HEK293 (cell line): ENCODE data around the gene OXCT2.

ENCODE experiments used
- GLI2 ChIP-seq: fragments of 450-650 bp; formaldehyde crosslinking; IDR thresholded peaks from 2 replicates; pipeline ENCODE4; 2017; ENCODE audit warnings: missing biosample characterization, missing genetic modification characterization, low read depth, borderline replicate concordance
- HIC1 ChIP-seq: fragments of 450-650 bp; formaldehyde crosslinking; IDR thresholded peaks from 2 replicates; pipeline ENCODE4 v1.5.1; 2016; ENCODE audit warnings: missing biosample characterization, missing genetic modification characterization
- KLF1 ChIP-seq: fragments of 450-650 bp; formaldehyde crosslinking; IDR thresholded peaks from 2 replicates; pipeline ENCODE4 v1.5.1; 2016; ENCODE audit warnings: missing biosample characterization, missing genetic modification characterization
- OSR2 ChIP-seq: fragments of 450-650 bp; formaldehyde crosslinking; IDR thresholded peaks from 2 replicates; pipeline ENCODE4 v1.5.1; 2016; ENCODE audit warnings: missing biosample characterization, missing genetic modification characterization
- REPIN1 ChIP-seq: fragments of 450-650 bp; formaldehyde crosslinking; IDR thresholded peaks from 2 replicates; pipeline ENCODE4 v1.5.1; 2017; ENCODE audit warnings: missing biosample characterization, missing genetic modification characterization, low read depth
- SALL2 ChIP-seq: fragments of 450-650 bp; formaldehyde crosslinking; IDR thresholded peaks from 2 replicates; pipeline ENCODE4 v1.5.0; 2017; ENCODE audit warnings: missing biosample characterization, mild to moderate bottlenecking, missing genetic modification characterization, borderline replicate concordance
- SETDB1 ChIP-seq: IDR thresholded peaks from one replicate; pipeline ENCODE4 v1.6.1; 2017; ENCODE audit warnings: mild to moderate bottlenecking, low read length, moderate library complexity, mixed read lengths; ENCODE audit not compliant: insufficient read length
- SP7 ChIP-seq: fragments of 450-650 bp; formaldehyde crosslinking; IDR thresholded peaks from 2 replicates; pipeline ENCODE4 v1.5.1; 2016; ENCODE audit warnings: missing biosample characterization, missing genetic modification characterization
- TRIM28 ChIP-seq: IDR thresholded peaks from 2 replicates; pipeline ENCODE4 v1.6.1; 2011; ENCODE audit warnings: low read length, control low read depth, borderline replicate concordance
- YY1 ChIP-seq: fragments of 450-650 bp; formaldehyde crosslinking; IDR thresholded peaks from 2 replicates; pipeline ENCODE4 v1.5.1; 2018; ENCODE audit warnings: missing biosample characterization, missing genetic modification characterization
- ZNF138 ChIP-seq: fragments of 450-650 bp; formaldehyde crosslinking; IDR thresholded peaks from 2 replicates; pipeline ENCODE4 v1.5.1; 2016; ENCODE audit warnings: missing biosample characterization, missing genetic modification characterization, borderline replicate concordance
- ZNF16 ChIP-seq: fragments of 450-650 bp; formaldehyde crosslinking; IDR thresholded peaks from 2 replicates; pipeline ENCODE4 v1.5.1; 2016; ENCODE audit warnings: low read depth, missing biosample characterization, missing genetic modification characterization
- ZNF169 ChIP-seq: fragments of 450-650 bp; formaldehyde crosslinking; IDR thresholded peaks from 2 replicates; pipeline ENCODE4 v1.5.1; 2016; ENCODE audit warnings: missing biosample characterization, missing genetic modification characterization
- ZNF184 ChIP-seq: fragments of 450-650 bp; IDR thresholded peaks from 2 replicates; pipeline ENCODE4 v1.5.1; 2018; ENCODE audit warnings: missing biosample characterization, mild to moderate bottlenecking, missing genetic modification characterization
- ZNF202 ChIP-seq: fragments of 450-650 bp; formaldehyde crosslinking; IDR thresholded peaks from 2 replicates; pipeline ENCODE4 v1.5.1; 2016; ENCODE audit warnings: missing biosample characterization, missing genetic modification characterization, borderline replicate concordance
- ZNF280D ChIP-seq: fragments of 450-650 bp; formaldehyde crosslinking; IDR thresholded peaks from 2 replicates; pipeline ENCODE4 v1.5.1; 2016; ENCODE audit warnings: missing biosample characterization, missing genetic modification characterization
- ZNF311 ChIP-seq: fragments of 450-650 bp; formaldehyde crosslinking; IDR thresholded peaks from 2 replicates; pipeline ENCODE4 v1.5.1; 2017; ENCODE audit warnings: missing biosample characterization, missing genetic modification characterization, borderline replicate concordance
- ZNF366 ChIP-seq: fragments of 450-650 bp; formaldehyde crosslinking; conservative IDR thresholded peaks from 2 replicates; pipeline ENCODE4 v1.5.1; 2016; ENCODE audit warnings: missing biosample characterization, missing genetic modification characterization
- ZNF37A ChIP-seq: fragments of 450-650 bp; IDR thresholded peaks from 2 replicates; pipeline ENCODE4 v1.5.1; 2018; ENCODE audit warnings: missing biosample characterization, missing genetic modification characterization
- ZNF394 ChIP-seq: fragments of 450-650 bp; formaldehyde crosslinking; IDR thresholded peaks from 2 replicates; pipeline ENCODE4 v1.5.1; 2016; ENCODE audit warnings: missing biosample characterization, missing genetic modification characterization, mild to moderate bottlenecking, moderate library complexity, borderline replicate concordance
- ZNF473 ChIP-seq: fragments of 450-650 bp; formaldehyde crosslinking; IDR thresholded peaks from 2 replicates; pipeline ENCODE4 v1.5.1; 2017; ENCODE audit warnings: missing biosample characterization, missing genetic modification characterization
- ZNF48 ChIP-seq: fragments of 450-650 bp; formaldehyde crosslinking; IDR thresholded peaks from 2 replicates; pipeline ENCODE4 v1.5.1; 2016; ENCODE audit warnings: missing biosample characterization, missing genetic modification characterization
- ZNF514 ChIP-seq: fragments of 450-650 bp; formaldehyde crosslinking; IDR thresholded peaks from 2 replicates; pipeline ENCODE4 v1.5.1; 2016; ENCODE audit warnings: missing biosample characterization, missing genetic modification characterization
- ZNF529 ChIP-seq: fragments of 450-650 bp; formaldehyde crosslinking; IDR thresholded peaks from 2 replicates; pipeline ENCODE4 v1.5.1; 2017; ENCODE audit warnings: missing genetic modification characterization, missing biosample characterization; ENCODE audit not compliant: insufficient replicate concordance
- ZNF530 ChIP-seq: fragments of 450-650 bp; formaldehyde crosslinking; IDR thresholded peaks from 2 replicates; pipeline ENCODE4 v1.5.1; 2016; ENCODE audit warnings: low read depth, missing biosample characterization, missing genetic modification characterization
- ZNF558 ChIP-seq: fragments of 450-650 bp; formaldehyde crosslinking; IDR thresholded peaks from 2 replicates; pipeline ENCODE4 v1.5.1; 2016; ENCODE audit warnings: missing biosample characterization, missing genetic modification characterization
- ZNF571 ChIP-seq: fragments of 450-650 bp; formaldehyde crosslinking; IDR thresholded peaks from 2 replicates; pipeline ENCODE4 v1.5.0; 2017; ENCODE audit warnings: missing biosample characterization, missing genetic modification characterization
- ZNF585B ChIP-seq: fragments of 450-650 bp; formaldehyde crosslinking; IDR thresholded peaks from 2 replicates; pipeline ENCODE4 v1.5.1; 2016; ENCODE audit warnings: missing biosample characterization, missing genetic modification characterization
- ZNF610 ChIP-seq: fragments of 450-650 bp; formaldehyde crosslinking; IDR thresholded peaks from 2 replicates; pipeline ENCODE4 v1.5.1; 2016; ENCODE audit warnings: missing biosample characterization, missing genetic modification characterization, borderline replicate concordance
- ZNF621 ChIP-seq: fragments of 450-650 bp; formaldehyde crosslinking; IDR thresholded peaks from 2 replicates; pipeline ENCODE4 v1.5.1; 2017; ENCODE audit warnings: missing biosample characterization, missing genetic modification characterization
- ZNF791 ChIP-seq: fragments of 450-650 bp; formaldehyde crosslinking; IDR thresholded peaks from 2 replicates; pipeline ENCODE4 v1.5.1; 2016; ENCODE audit warnings: missing biosample characterization, missing genetic modification characterization
- ZSCAN30 ChIP-seq: fragments of 450-650 bp; IDR thresholded peaks from 2 replicates; pipeline ENCODE4 v1.5.1; 2018; ENCODE audit warnings: missing biosample characterization, mild to moderate bottlenecking, missing genetic modification characterization, moderate library complexity

OXCT2 gene

GRCh38 chr1:39720094-39720999, 50.8 kb downstream of the OXCT2 start (continued):
- no peak for TF ChIP-seq ZNF138 (tag by site-specific recombination)
- TF ChIP-seq ZNF394 (tag by site-specific recombination): peak; percentile 98
- TF ChIP-seq ZNF473 (tag by site-specific recombination): no peak
- TF ChIP-seq ZNF366 (tag by site-specific recombination): peak; percentile 29; the same call in 1 of the 2 replicates
- no peak for TF ChIP-seq ZNF571 (tag by site-specific recombination)
- peak; percentile 33; the same call in 1 of the 2 replicates for TF ChIP-seq ZNF791 (tag by site-specific recombination)
- no peak; the same call in 1 of the 2 replicates for TF ChIP-seq ZSCAN30 (tag by site-specific recombination)
- TF ChIP-seq TRIM28: no peak
- TF ChIP-seq ZNF280D (tag by site-specific recombination): no peak
- TF ChIP-seq ZNF202 (tag by site-specific recombination): no peak
- no peak for TF ChIP-seq HIC1 (tag by site-specific recombination)
- peak; percentile 31; the same call in 1 of the 2 replicates for TF ChIP-seq GLI2 (tag by site-specific recombination)
- TF ChIP-seq ZNF184 (tag by site-specific recombination): no peak
- no peak for TF ChIP-seq YY1 (tag by site-specific recombination)
- TF ChIP-seq ZNF530 (tag by site-specific recombination): no peak
- TF ChIP-seq ZNF610 (tag by site-specific recombination): 0 out of 2 replicates have a peak, but pooled peaks have one; percentile 18
- peak; percentile 61 for TF ChIP-seq SP7
- TF ChIP-seq ZNF311 (tag by site-specific recombination): no peak
- no peak for TF ChIP-seq ZNF48 (tag by site-specific recombination)
- TF ChIP-seq REPIN1: no peak
- no peak for TF ChIP-seq SALL2 (tag by site-specific recombination)
- TF ChIP-seq ZNF514 (tag by site-specific recombination): peak; percentile 66; the same call in 1 of the 2 replicates
- TF ChIP-seq ZNF37A (tag by site-specific recombination): no peak
- peak; percentile 81 for TF ChIP-seq ZNF558
- TF ChIP-seq ZNF529 (tag by site-specific recombination): no peak
- no peak for TF ChIP-seq ZNF169 (tag by site-specific recombination)
- TF ChIP-seq OSR2 (tag by site-specific recombination): no peak
- no peak for TF ChIP-seq ZNF621 (tag by site-specific recombination)
- TF ChIP-seq KLF1: no peak
- no peak for TF ChIP-seq ZNF585B (tag by site-specific recombination)
- no peak for TF ChIP-seq ZNF16 (tag by site-specific recombination)
- TF ChIP-seq SETDB1: no peak
